Body of pancreas (tissue), 4 donors: ENCODE results near the gene CCDC185. TPM values are rescaled to one million over a fixed set of nuclear protein-coding genes. Genes with fewer than 3 reads are reported as not detected.

Experiments
- ATAC-seq: fragments of 150-250 bp; one replicate; pipeline ENCODE4 v1.9.1; 2016
- DNase-seq, 4 donors: peaks; one replicate each; pipeline ENCODE4 v3.0.0-alpha.2; 2019
- H3K27ac ChIP-seq, 4 donors: fragments of 200-600 bp; sonication (generic); 1 replicate in 3 of 4; 2 replicates in 1 of 4; pipeline versions ENCODE4 v1.5.1 to v1.6.1; 2016 to 2019; ENCODE audit warnings: mild to moderate bottlenecking in 1 of 4, mixed read lengths in 1 of 4, moderate library complexity in 1 of 4
- H3K27me3 ChIP-seq, 2 donors: fragments of 200-600 bp; sonication (generic); one replicate each; pipeline ENCODE4 v1.6.0; 2016; ENCODE audit warnings: mild to moderate bottlenecking in 1 of 2
- H3K36me3 ChIP-seq, 2 donors: fragments of 200-600 bp; sonication (generic); replicated peaks in 1 of 2; 2 replicates each; pipeline ENCODE4 v1.5.1; 2016; ENCODE audit warnings: low read depth in 2 of 2; ENCODE audit not compliant: insufficient read depth in 1 of 2
- H3K4me1 ChIP-seq: fragments of 200-600 bp; sonication (generic); one replicate; pipeline ENCODE4 v1.6.0; 2016
- H3K4me3 ChIP-seq, 2 donors: fragments of 200-600 bp; sonication (generic); 1 replicate in 1 of 2; 2 replicates in 1 of 2; pipeline ENCODE4 v1.5.1; 2016 to 2019
- H3K9me3 ChIP-seq, 3 donors: fragments of 200-600 bp; sonication (generic); 1 replicate in 2 of 3; 2 replicates in 1 of 3; pipeline ENCODE4 v1.5.1; 2016
- CTCF ChIP-seq, 7 experiments: fragments of 450-650 bp in 4 of 7; fragments of 200-600 bp in 3 of 7; sonication (generic) in 3 of 7; IDR thresholded peaks; one replicate each; pipeline ENCODE4 v1.5.1; 2016 to 2019; ENCODE audit warnings: antibody characterized with exemption in 7 of 7
- POLR2A ChIP-seq, 3 donors: fragments of 450-650 bp; IDR thresholded peaks; one replicate each; pipeline ENCODE4 v1.6.1; 2016; ENCODE audit warnings: antibody characterized with exemption in 3 of 3, mild to moderate bottlenecking in 2 of 3
- WGBS, 2 donors: methylation state at CpG; one replicate each; pipeline ENCODE4 v1.1.5; 2017; 5-methylcytosine and 5-hydroxymethylcytosine counted together
- intact Hi-C: fragments of 100-400 bp; cut with DNase I; formaldehyde crosslinking; loops from one replicate; pipeline ENCODE4 v1.15.1; 2023
- total RNA-seq, 2 donors: library from RNA; depleted of rRNA; stranded (reverse); fragments of >200 nt; gene quantifications; one replicate each; pipeline ENCODE4 v1.1.0, GENCODE V29; 2016

CCDC185 gene
- total RNA-seq, 2 donors from 2014 or later: not detected

- DNase-seq (no peak), ATAC-seq (no peak)
- H3K36me3 ChIP-seq: no peaks in the 10 kb centered on the region
- H3K4me3 ChIP-seq: no peak overlapping the region
- H3K9me3 ChIP-seq: no peaks in the 10 kb centered on the region
- intact Hi-C loops: no loop called here
- H3K27me3 ChIP-seq: no peaks in the 10 kb centered on the region
- H3K4me1 ChIP-seq: peaks cover 42% of the 10 kb centered on the region
- H3K27ac ChIP-seq: no peak overlapping the region
- TF ChIP-seq CTCF (IDR thresholded peaks at IDR 0.05) (no peak), POLR2A (IDR thresholded peaks at IDR 0.05) (no peak)
- 8 to 11% methylated on average over 1 of the region's 1 CpG for WGBS, 2 donors
These were observed 29.7 kb downstream of the CCDC185 start for GRCh38 chr1:223422911-223423310.

- peaks cover 33% of the 10 kb centered on the region for H3K4me1 ChIP-seq
- no peaks in the 10 kb centered on the region for H3K36me3 ChIP-seq
- TF ChIP-seq CTCF (IDR thresholded peaks at IDR 0.05): no peak
- no peak for TF ChIP-seq POLR2A (IDR thresholded peaks at IDR 0.05)
- intact Hi-C loops: no loop called here
- no peak overlapping the region for H3K4me3 ChIP-seq
- no peaks in the 10 kb centered on the region for H3K9me3 ChIP-seq
- ATAC-seq (no peak), DNase-seq (no peak)
- H3K27me3 ChIP-seq: no peaks in the 10 kb centered on the region
- H3K27ac ChIP-seq: no peak overlapping the region
- 61 to 62% methylated on average over 4 of the region's 4 CpGs for WGBS, 2 donors
These were observed 30.5 kb downstream of the CCDC185 start for GRCh38 chr1:223423641-223424233.

GRCh38 chr1:223425550-223425949, 32.3 kb downstream of the CCDC185 start:
- peaks cover 37% of the 10 kb centered on the region for H3K4me1 ChIP-seq
- 89 to 91% methylated on average over 5 of the region's 5 CpGs for WGBS, 2 donors
- no peak for ATAC-seq
- no peaks in the 10 kb centered on the region for H3K36me3 ChIP-seq
- no peak for TF ChIP-seq CTCF (IDR thresholded peaks at IDR 0.05)
- no peak for TF ChIP-seq POLR2A (IDR thresholded peaks at IDR 0.05)
- H3K4me3 ChIP-seq: no peak overlapping the region
- DNase-seq: no peak
- H3K27ac ChIP-seq: no peak overlapping the region
- no peaks in the 10 kb centered on the region for H3K27me3 ChIP-seq
- intact Hi-C loops: no loop called here
- H3K9me3 ChIP-seq: no peaks in the 10 kb centered on the region

GRCh38 chr1:223426936-223427335, 33.7 kb downstream of the CCDC185 start:
- ATAC-seq (no peak), DNase-seq (no peak)
- Histone ChIP-seq H3K27me3 (no peaks in the 10 kb centered on the region), H3K9me3 (no peaks in the 10 kb centered on the region), H3K4me1 (peaks cover 27% of the 10 kb centered on the region), H3K36me3 (no peaks in the 10 kb centered on the region), H3K4me3 (no peak overlapping the region), H3K27ac (no peak overlapping the region)
- WGBS, 2 donors: 88 to 92% methylated on average over 1 of the region's 1 CpG
- intact Hi-C loops: no loop called here
- TF ChIP-seq POLR2A (IDR thresholded peaks at IDR 0.05) (no peak), CTCF (IDR thresholded peaks at IDR 0.05) (no peak)

- H3K36me3 ChIP-seq: no peaks in the 10 kb centered on the region
- no peak for TF ChIP-seq POLR2A (IDR thresholded peaks at IDR 0.05)
- TF ChIP-seq CTCF (IDR thresholded peaks at IDR 0.05): no peak
- intact Hi-C loops: no loop called here
- H3K4me3 ChIP-seq: no peak overlapping the region
- DNase-seq: no peak
- peaks cover 16% of the 10 kb centered on the region for H3K4me1 ChIP-seq
- no peaks in the 10 kb centered on the region for H3K27me3 ChIP-seq
- no peaks in the 10 kb centered on the region for H3K9me3 ChIP-seq
- no peak for ATAC-seq
- 79 to 80% methylated on average over 2 of the region's 2 CpGs for WGBS, 2 donors
- no peak overlapping the region for H3K27ac ChIP-seq
These were observed 36.1 kb downstream of the CCDC185 start for GRCh38 chr1:223429313-223429731.
